Osteocyte (in vitro differentiated cells): Measurements from ENCODE around the gene PHF20. TPM values are rescaled to one million over a fixed set of nuclear protein-coding genes. Genes with fewer than 3 reads are reported as not detected.
"Not testable (repeated sequence)": the region's sequence is repeated elsewhere in the genome, so short reads cannot be mapped to it uniquely, and the experiment has no call there.

Source experiments
- DNase-seq: peaks from one replicate; pipeline ENCODE4 v3.0.0; 2021; ENCODE audit warnings: mixed read lengths; ENCODE audit not compliant: unreplicated experiment; ENCODE audit errors: extremely low spot score
- H3K27ac Mint-ChIP-seq: one replicate; pipeline ENCODE4 v1.8.0; 2021; ENCODE audit warnings: mild to moderate bottlenecking, mixed read lengths; ENCODE audit not compliant: unreplicated experiment
- H3K27me3 Mint-ChIP-seq: one replicate; pipeline ENCODE4 v1.8.0; 2021; ENCODE audit warnings: mixed read lengths; ENCODE audit not compliant: unreplicated experiment
- H3K36me3 Mint-ChIP-seq: one replicate; pipeline ENCODE4 v1.8.0; 2021; ENCODE audit warnings: mixed read lengths; ENCODE audit not compliant: unreplicated experiment
- H3K4me1 Mint-ChIP-seq: one replicate; pipeline ENCODE4 v1.8.0; 2021; ENCODE audit warnings: mixed read lengths; ENCODE audit not compliant: unreplicated experiment
- H3K4me3 Mint-ChIP-seq: one replicate; pipeline ENCODE4 v1.8.0; 2021; ENCODE audit warnings: mild to moderate bottlenecking, moderate library complexity, mixed read lengths; ENCODE audit not compliant: unreplicated experiment
- H3K9me3 Mint-ChIP-seq: one replicate; pipeline ENCODE4 v1.8.0; 2021; ENCODE audit warnings: mixed read lengths; ENCODE audit not compliant: unreplicated experiment
- CTCF ChIP-seq: fragments of 200-600 bp; sonication (generic); IDR thresholded peaks from 2 replicates; pipeline ENCODE4 v1.5.0; 2021; ENCODE audit warnings: antibody characterized with exemption, mild to moderate bottlenecking, moderate library complexity
- total RNA-seq: library from RNA; stranded (reverse); gene quantifications from 2 replicates; pipeline ENCODE4 v1.2.1, GENCODE V29; 2021

The PHF20 gene
- total RNA-seq, 1 donor from 2014 or later = 38.1 TPM

- TF ChIP-seq CTCF = peak; percentile 60
- H3K4me1 Mint-ChIP-seq = peaks cover 45% of the 10 kb centered on the region
These were observed 29.7 kb upstream of the PHF20 start, which contains the start of gene RBM39 for GRCh38 chr20:35741892-35742740. RBM39 (minus strand) TSS chr20:35742260; CDS start chr20:35740874, 1,386 bp downstream.

DNA sequence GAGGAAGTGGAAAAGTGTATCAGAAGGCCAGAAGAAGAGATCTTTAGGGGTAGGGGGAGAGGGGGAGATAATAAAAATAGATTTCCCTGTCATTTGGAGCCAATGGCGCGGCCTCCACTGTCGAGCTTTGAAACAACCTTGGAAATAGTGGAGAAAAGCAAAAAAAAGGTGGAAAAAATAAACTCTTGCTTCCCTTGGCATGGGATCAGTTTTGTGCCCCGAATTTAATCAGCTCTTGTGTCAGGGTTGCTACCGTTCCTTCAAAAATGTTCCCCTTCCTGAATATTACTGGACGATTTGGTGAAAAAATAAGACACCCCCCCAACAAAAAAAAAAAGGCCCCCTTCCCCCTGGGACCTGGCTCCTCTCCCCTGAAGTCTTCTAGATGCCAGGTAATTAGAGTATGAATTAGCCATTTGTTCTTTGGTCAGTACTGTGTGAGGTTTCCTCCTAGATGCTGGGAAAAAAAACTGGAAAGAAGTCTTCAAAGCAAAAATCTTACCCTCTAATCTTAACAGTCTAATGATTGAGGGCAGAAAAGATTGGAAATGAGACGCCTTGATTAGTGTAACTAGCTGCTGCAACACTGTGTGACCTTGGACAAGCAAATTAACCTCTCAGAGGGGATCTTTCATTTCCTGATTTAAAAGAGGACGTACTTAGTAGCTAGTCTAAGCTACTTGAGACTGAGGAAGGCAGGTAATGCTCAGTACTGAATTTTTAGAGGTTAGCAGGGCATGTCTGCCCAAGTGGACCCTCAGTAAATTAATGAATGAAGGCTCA, 28.9 kb upstream of the PHF20 start:
- H3K27me3 Mint-ChIP-seq = no peaks in the 10 kb centered on the region
- no peaks in the 10 kb centered on the region for H3K9me3 Mint-ChIP-seq
- no peak for DNase-seq
- H3K4me3 Mint-ChIP-seq = peak overlapping the region; percentile 100
- no peak for TF ChIP-seq CTCF
- peak overlapping the region; percentile 98 for H3K27ac Mint-ChIP-seq
- peaks cover 45% of the 10 kb centered on the region for H3K4me1 Mint-ChIP-seq
- peaks cover 25% of the 10 kb centered on the region for H3K36me3 Mint-ChIP-seq

More at GRCh38 chr20:35741892-35742740, 29.7 kb upstream of the PHF20 start, which contains the start of gene RBM39:
- Mint-ChIP-seq H3K27me3 (no peaks in the 10 kb centered on the region), H3K36me3 (peaks cover 25% of the 10 kb centered on the region), H3K27ac (peak within 1 kb of the TSS; percentile 98), H3K9me3 (no peaks in the 10 kb centered on the region), H3K4me3 (peak within 1 kb of the TSS; percentile 100)
- peak; percentile 100 for DNase-seq

- Mint-ChIP-seq H3K27me3 (no peaks in the 10 kb centered on the region), H3K9me3 (no peaks in the 10 kb centered on the region), H3K36me3 (peaks cover 16% of the 10 kb centered on the region), H3K4me1 (peaks cover 37% of the 10 kb centered on the region), H3K27ac (peak overlapping the region; percentile 98), H3K4me3 (peak overlapping the region; percentile 100)
- no peak for TF ChIP-seq CTCF
- DNase-seq = no peak
These were observed 27.9 kb upstream of the PHF20 start for GRCh38 chr20:35743693-35744491.

GRCh38 chr20:35744492-35744841, 27.3 kb upstream of the PHF20 start:
- H3K4me3 Mint-ChIP-seq, DNase-seq, H3K27me3 Mint-ChIP-seq, H3K9me3 Mint-ChIP-seq: not testable (repeated sequence)
- Mint-ChIP-seq H3K4me1 (peaks cover 33% of the 10 kb centered on the region), H3K36me3 (peaks cover 13% of the 10 kb centered on the region), H3K27ac (peak overlapping the region; percentile 98)

DNA sequence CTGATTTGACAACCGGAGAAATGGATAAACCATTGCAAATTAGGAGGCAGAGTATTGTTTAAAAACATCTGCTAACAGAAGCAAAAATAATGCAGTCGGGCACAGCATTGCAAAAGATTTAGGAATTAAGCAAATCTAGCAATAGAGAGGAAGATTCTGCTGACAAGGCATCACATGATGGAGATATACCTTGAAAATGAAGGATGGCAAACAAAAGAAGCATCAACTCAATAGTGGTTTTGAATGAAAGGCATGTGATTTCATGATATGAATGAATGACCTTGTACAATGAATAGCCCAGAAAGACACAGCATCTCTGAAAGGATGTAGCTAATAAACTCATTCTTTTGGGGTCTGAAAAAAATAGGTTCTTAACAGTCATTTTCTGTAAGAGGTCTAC, 21.2 kb upstream of the PHF20 start:
- no peak overlapping the region for H3K4me3 Mint-ChIP-seq
- DNase-seq = no peak
- no peaks in the 10 kb centered on the region for H3K36me3 Mint-ChIP-seq
- H3K9me3 Mint-ChIP-seq = no peaks in the 10 kb centered on the region
- H3K27ac Mint-ChIP-seq = no peak overlapping the region
- no peak for TF ChIP-seq CTCF
- no peaks in the 10 kb centered on the region for H3K4me1 Mint-ChIP-seq
- peaks cover 6% of the 10 kb centered on the region for H3K27me3 Mint-ChIP-seq
